ENCODE data around the gene ODAD4.

GRCh38 chr17:41901646-41902045 lies 28.8 kb upstream of the ODAD4 start:
- TF ChIP-seq CTCF (IDR thresholded peaks at IDR 0.05): no peak
- TF ChIP-seq EP300 (IDR thresholded peaks at IDR 0.05): no peak

Data from tibial nerve (tissue), 4 donors.